Measurements from ENCODE around the gene PLPPR2.
"Not testable (repeated sequence)": the region's sequence is repeated elsewhere in the genome, so short reads cannot be mapped to it uniquely, and the experiment has no call there.

The PLPPR2 gene

DNA sequence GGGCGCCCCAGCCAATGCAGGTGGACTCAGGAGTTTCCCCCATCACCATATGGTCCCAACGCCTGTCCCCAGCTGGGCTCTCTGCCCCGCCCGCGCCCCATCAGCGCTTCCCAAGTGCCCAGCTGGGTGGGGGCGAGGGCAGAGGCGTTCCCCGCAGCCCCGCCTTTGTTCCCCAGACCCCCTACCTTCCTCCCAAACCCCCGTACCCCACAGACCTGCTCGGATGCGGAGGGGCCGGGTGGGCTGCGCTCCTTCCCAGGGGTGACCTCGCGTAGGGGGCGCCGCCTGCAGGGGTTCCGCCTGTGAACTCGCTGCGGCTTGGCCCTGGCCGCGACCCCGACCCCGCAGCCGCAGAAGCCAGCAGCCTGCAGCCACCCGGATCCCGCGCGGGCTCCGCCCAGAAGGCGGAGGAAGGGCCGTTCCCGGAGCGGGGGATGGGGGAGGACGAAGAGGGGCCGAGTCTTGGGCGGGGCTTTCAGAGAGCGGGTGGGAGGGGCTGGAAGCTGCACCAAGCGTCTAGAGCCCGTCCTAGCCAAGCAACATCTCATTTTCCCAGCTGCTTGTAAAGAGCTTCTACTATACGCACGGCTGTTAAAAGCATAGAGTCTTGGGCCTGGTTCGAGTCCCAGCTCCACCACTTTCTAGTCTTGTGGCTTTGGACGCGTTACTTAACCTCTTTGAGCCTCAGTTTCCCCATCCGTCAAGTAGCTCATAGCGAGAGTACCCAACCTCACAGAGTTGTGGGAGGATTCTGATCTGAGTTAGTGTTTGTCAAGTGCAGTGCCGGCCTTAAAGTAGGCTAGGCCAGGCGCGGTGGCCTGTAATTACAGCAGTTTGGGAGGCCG lies 15.8 kb upstream of the PLPPR2 start, which contains the start of gene RAB3D:
RAB3D (minus strand) TSS at position 404 of the 845 bp plus-strand sequence. CDS start 2,258 bp downstream, outside the sequence.
- peak; percentile 70 for FAIRE-seq
- peak; percentile 91 for DNase-seq (ENCODE audit: insufficient read length, low spot score)

DNA sequence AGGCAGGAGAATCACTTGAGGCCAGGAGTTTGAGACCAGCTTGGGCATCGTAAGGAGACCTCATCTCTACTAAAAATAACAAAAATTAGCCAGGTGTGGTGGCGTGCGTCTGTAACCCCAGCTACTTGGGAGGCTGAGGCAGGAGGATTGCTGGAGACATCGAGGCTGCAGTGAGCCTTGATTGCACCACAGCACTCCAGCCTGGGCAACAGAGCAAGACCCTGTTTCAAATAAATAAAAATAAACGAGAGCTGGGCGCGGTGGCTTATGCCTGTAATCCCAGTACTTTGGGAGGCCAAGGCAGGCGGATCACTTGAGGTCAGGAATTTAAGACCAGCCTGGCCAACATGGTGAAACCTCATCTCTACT lies 15.1 kb upstream of the PLPPR2 start:
- not testable (repeated sequence) for DNase-seq (ENCODE audit: insufficient read length, low spot score); FAIRE-seq

DNA sequence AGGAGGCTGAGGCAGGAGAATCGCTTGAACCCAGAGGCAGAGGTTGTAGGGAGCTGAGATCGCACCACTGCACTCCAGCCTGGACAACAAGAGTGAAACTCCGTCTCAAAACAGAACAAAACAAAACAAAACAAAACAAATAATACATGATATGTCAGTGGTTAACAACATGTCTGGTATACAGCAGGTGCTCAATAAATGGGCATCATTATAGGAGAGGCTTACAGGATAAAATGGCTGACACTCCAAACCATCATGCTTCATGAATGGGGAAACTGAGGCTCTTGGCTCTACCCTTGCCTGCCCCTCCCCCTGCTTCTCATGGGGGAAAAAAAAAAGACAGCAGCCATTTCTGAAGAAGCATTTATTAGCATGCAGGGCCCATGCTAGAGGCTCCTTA lies 12.8 kb upstream of the PLPPR2 start:
- FAIRE-seq (no peak), DNase-seq (ENCODE audit: insufficient read length, low spot score) (no peak)

DNA sequence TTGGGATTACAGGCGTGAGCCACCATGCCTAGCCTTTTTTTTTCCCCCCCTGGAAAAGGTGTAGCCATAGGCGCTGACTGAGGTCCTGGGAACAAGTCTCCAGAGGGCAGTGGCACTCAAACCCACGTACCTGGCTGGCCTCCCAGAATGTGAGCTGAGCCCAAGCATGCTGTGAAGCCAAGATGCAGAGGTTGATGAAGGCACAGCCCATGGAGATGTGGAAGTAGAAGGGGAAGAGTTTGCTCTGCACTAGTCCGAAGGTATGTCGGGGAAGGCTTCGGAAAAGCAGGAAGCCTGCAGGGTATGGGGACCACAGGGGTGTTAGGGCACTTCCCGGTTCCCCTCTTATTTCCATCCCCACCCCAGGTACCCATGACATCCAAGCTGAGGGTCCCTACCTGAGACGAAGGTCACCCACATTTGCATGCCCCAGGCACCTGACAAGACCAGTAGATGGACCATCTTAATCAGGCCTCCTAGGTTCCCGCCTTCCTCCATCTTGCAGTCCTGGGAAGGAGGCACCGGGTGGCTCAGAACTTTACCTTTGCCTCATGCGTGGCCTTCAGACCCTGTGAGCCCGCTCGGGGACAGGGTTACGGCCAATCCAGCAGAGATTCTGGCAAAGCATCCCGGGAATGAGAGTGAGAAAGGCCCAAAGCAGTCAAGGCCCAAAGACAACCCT lies 10.0 kb upstream of the PLPPR2 start:
- DNase-seq (ENCODE audit: insufficient read length, low spot score) (no peak), FAIRE-seq (peak; percentile 28)

DNA sequence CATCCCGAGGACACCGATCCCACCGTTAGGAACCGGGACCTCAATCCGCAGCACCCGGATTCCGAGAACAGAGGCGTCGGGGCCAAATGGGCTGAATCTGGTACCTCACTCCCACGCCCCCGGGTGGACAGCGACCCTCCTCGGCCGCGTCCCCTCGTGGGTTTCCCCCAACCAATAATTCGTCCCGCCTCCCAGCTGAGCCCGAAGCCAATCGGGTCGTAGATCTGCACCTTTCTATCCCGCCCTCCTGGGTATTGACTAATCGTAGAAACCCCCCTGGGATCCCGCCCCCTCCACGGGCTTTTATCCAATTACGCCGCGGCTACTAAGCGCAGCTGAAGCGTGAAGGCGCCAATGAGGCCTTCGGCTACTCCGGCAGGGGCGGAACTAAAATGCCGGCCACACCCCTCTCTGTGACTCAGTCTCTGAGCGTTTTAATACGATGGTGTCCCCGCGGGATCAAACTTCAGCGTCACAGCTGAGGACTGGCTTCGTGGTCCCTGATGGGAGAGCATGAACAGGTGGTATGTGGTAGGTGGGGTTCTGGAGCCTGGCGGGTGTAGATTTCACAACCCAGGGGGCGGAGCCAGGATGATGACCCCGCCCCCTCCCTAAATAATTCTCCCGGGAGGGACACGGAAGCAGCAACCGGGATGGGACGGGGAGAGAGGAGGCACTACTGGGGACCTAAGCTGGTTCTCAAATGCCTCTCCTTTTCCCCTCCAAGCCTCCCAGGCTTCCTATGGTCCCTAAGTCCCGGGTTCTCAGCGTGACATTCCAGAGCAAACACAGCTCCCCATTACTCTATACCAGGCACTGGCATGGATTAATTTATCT lies 8.9 kb upstream of the PLPPR2 start, which contains the start of the genes CCDC159 and TMEM205:
CCDC159 (plus strand) TSS at position 416 of the 837 bp plus-strand sequence; CDS start at position 504, 88 bp downstream.
TMEM205 (minus strand) TSS at position 165 of the 837 bp plus-strand sequence. CDS start 649 bp downstream, outside the sequence.
- FAIRE-seq, result peak; percentile 92
- DNase-seq (ENCODE audit: insufficient read length, low spot score), result peak; percentile 98

DNA sequence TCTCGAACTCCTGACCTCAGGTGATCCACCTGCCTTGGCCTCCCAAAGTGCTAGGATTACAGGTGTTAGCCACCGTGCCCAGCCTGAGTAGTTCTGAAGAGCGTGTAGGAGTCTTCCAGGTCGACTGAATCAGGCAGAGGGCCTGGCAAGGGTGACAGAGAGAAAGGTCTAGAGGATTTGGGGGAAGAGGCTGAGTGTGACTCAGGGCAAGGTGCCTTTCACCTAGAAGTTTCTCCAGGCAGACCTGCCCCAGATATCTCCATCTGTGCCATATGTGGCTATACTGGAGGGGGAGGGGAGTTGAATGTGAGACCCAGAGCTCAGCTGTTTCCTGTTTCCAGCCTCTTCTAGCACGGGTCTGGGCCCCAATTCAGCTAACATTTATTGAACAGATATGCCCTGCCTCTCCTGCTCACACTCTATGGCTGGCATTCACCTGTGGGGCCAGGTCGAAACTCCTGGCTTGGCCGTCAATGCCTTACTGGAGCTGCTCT lies 7.6 kb upstream of the PLPPR2 start:
- no peak for FAIRE-seq
- no peak for DNase-seq (ENCODE audit: insufficient read length, low spot score)

DNA sequence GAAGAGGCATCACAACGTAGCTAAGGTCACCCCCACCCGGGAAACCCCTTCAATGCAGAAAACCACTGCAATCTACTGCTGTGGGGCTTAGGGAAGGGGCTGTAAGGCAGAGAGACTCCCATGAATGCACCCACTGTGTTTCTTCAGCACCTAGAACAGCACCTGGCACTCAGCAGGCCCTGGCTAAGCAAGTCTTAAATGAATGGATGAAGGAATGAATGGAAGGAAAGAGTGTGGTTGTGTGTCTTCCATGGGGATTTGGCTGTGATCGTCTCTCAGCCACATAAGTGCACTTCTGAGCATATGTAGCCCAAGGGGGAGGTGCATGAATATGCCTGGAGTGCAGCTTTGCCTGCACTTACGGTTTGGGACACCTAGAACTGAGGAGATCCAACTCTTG lies 6.1 kb upstream of the PLPPR2 start:
- FAIRE-seq (no peak), DNase-seq (ENCODE audit: insufficient read length, low spot score) (no peak)

DNA sequence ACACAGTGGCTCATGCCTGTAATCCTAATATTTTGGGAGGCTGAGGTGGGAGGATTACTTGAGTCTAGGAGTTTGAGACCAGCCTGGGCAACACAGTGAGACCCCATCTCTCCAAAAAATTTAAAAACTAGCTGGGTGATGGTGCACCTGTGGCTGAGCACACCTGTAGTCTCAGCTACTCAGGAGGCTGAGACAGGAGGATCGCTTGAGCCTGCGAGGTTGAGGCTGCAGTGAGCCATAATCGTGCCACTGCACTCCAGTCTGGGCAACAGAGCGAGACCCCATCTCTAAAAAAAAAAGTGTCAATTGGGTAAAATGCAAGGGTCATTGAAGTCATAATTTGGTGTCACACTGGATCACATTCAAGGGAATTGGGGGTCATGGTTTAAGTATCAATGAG lies 1.1 kb upstream of the PLPPR2 start:
- not testable (repeated sequence) for DNase-seq (ENCODE audit: insufficient read length, low spot score); FAIRE-seq

DNA sequence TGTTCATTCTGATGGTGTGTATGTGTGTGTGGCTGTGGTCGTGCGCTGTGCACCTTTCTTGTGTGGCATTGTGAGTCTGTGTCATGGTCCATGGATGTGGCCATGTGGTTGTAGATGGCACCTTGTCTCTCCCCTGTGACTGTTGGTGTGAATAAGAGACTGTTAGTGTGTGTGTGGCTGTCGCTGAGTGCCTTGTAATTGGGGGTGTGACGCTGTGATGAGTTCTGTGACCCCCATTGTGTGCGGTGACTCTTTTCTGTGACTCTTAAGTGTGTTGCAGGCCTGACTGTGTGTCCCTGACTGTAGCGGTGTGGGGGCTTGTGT lies 804 bp downstream of the PLPPR2 start:
- no peak for FAIRE-seq
- no peak for DNase-seq (ENCODE audit: insufficient read length, low spot score)

DNA sequence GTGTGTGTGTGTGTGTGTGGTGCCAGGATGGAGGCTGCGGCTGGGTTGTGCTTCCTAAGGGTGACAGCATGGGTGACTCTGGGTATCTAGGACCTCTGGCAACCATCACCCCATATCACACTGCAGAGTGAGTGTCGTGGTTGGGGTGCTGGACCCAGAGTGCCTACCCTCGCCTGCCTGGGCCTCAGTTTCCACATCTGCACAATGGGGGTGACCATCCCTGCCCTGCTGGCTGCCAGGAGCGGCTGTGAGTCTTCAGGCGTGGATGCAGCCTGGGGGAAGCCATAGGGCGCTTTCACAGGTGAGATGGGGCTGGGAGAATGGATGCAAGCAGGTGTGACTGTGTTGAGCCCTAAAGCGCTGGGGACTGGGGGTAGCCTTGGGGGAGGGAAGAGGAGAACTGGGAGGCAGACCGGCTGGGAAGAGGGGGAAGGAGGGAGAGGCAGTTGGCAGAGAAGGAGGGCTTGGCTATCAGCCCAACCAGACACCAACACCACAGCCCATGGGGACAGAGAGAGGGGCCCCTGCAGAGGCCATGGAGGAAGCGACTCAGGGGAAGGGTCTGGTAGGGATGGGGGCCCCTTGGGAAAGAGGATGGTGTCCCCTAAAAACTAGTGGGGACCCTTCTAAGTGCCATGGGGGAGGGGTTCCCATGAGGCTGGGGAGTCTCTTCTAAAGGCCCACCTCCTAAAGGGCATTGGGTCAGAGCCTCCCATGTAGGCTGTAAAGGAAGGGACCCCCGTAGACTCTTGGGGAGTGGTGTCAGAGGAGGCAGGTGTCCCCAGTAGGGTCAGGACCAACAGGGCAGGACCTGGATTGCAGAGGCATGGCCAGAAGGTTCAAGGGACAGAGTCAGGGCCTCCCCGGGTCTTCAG lies 1.7 kb downstream of the PLPPR2 start:
- FAIRE-seq (no peak), DNase-seq (ENCODE audit: insufficient read length, low spot score) (no peak)

DNA sequence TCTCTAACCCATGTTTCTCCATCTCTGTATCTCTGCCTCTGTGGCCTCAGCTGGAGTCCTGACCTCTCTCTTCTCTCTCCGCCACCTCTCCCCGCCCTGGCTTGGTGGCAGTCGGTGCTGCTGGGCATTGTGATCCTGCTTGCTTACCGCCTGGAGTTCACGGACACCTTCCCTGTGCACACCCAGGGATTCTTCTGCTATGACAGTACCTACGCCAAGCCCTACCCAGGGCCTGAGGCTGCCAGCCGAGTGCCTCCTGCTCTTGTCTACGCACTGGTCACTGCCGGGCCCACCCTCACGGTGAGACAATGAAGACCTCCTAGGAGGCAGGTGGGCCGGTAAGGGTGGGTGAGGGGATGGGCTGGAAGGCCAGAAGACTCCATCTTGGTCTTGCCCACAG lies 4.2 kb downstream of the PLPPR2 start:
- DNase-seq (ENCODE audit: insufficient read length, low spot score) (no peak), FAIRE-seq (no peak)

DNA sequence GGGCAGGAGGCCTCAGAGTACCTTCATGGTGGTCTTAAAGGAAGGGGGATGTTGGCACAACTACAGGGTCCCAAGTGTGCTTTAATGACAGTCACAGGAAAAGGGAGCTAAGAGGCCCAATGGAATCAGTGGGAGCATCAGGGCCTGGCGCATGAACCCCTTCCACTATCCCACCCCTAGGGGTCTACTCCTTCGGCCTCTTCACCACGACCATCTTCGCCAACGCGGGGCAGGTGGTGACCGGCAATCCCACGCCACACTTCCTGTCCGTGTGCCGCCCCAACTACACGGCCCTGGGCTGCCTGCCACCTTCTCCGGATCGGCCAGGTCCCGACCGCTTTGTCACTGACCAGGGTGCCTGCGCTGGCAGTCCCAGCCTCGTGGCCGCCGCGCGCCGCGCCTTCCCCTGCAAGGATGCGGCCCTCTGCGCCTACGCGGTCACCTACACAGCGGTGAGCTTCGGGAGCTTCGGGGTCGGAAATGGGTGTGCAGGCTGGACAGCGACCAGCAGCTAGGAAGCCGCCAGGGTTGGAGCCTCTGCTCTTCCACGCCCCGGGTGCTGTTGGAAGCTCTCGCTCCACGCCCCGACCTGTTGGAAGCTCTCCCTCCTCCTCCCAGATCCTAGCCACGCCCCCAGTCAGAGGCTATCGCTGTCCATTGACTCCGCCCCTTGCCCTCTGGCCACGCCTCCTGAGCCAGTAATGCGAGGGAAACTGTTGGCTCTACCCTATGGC lies 6.0 kb downstream of the PLPPR2 start:
- FAIRE-seq (no peak), DNase-seq (ENCODE audit: insufficient read length, low spot score) (no peak)

DNA sequence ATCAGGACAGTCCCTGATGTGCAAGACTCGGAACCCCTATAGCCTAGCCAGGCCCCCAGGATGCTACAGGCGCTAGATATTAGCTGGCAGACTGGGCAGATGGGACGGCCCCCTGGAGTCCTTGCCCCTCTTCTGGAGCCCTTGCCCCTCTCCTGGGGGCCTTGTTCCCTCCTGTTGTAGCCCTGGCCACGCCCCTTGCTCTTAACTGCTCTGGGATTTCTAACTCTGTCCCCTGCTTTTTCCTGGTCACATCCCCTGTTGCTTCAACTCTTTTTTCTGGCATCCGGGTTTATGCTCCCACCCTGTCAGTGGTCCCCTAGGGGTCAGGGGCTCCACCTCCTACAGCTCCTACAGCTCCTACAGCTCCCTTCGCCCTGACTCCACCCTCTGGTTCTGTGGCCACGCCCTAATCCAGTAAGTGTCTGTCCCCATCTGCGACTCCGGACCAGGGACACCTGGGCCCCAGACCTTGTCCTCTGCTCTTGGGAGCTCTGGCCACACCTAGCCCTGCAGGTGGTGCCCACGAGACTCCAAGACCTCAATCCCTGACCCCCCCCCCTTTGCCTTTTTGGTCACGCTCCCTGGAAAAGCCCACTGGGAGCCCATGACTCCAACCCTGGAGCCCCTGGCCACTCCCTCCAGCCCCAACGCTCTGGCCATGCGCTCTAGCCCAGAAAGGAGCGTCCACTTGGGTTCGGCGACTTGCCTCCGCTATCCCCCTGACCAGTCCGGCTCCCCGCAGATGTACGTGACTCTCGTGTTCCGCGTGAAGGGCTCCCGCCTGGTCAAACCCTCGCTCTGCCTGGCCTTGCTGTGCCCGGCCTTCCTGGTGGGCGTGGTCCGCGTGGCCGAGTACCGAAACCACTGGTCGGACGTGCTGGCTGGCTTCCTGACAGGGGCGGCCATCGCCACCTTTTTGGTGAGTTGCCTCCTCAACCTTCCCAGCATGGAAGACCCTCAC lies 6.8 kb downstream of the PLPPR2 start:
- FAIRE-seq (peak; percentile 13), DNase-seq (ENCODE audit: insufficient read length, low spot score) (no peak)

DNA sequence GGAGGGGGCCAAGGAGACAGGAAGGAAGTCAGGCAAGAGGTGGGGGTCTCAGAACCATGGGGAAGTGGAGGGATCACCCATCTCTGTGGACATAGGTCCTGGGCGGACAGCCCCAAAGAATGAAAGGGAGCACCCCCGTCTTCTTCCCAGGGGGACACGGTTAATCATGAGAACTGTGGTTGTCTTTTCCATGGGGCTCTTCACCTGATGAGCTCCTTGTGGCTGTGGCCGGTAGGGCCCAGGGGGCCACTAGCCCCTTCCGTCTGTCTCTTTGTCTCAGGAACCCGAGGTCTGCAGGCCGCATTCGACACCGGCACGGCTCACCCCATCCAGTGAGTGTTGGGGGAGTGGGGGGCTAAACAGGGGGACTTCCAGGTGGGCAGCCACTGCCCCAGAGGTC lies 8.6 kb downstream of the PLPPR2 start:
- DNase-seq (ENCODE audit: insufficient read length, low spot score), result no peak
- no peak for FAIRE-seq

DNA sequence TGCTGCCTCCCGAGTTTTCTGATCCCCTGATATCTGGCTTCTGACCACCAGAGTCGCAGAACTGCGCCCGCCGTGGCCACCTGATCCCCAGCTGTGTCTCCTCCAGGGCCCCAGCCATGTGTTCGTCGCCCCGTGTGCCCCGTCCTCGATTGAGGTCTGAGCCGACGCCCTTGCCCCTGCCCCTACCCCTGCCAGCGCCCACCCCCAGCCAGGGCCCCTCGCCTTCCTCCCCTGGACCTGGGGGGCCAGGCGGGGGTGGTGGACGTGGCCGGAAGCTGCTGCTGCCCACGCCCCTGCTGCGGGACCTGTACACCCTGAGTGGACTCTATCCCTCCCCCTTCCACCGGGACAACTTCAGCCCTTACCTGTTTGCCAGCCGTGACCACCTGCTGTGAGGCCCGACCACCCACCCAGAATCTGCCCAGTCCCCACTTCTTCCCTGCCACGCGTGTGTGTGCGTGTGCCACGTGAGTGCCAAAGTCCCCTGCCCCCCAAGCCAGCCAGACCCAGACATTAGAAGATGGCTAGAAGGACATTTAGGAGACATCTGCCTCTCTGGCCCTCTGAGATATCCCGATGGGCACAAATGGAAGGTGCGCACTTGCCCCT lies 9.2 kb downstream of the PLPPR2 start:
- FAIRE-seq (no peak), DNase-seq (ENCODE audit: insufficient read length, low spot score) (no peak)

DNA sequence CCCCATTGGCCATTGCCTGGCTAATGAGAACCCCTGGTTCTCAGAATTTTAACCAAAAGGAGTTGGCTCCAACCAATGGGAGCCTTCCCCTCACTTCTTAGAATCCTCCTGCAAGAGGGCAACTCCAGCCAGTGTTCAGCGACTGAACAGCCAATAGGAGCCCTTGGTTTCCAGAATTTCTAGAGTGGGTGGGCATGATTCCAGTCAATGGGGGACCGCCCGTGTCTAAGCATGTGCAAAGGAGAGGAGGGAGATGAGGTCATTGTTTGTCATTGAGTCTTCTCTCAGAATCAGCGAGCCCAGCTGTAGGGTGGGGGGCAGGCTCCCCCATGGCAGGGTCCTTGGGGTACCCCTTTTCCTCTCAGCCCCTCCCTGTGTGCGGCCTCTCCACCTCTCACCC lies 9.7 kb downstream of the PLPPR2 start:
- DNase-seq (ENCODE audit: insufficient read length, low spot score), result no peak
- FAIRE-seq, result no peak

DNA sequence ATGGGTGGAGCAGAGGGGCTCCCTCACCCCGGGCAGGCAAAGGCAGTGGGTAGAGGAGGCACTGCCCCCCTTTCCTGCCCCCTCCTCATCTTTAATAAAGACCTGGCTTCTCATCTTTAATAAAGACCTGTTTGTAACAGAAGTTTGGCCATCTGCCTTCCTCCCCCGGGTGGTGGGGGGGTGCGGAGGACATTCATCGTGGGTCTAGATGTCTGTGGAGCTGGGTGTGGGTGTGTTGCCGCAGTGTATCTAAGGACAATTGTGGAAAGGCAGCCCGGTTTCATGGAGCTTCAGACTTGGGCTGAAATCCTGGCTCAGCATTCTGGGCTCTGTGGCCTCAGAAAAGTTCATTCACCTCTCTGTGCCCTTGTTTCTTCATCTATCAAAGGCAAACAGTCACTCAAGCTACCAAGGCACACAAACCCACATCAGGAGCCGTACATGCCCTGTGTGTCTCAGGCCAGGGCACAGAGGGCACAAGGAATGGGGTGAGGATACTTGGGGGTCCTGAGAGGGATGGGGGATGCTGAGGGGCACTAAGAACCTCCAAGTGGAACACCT lies 10.4 kb downstream of the PLPPR2 start:
- no peak for FAIRE-seq
- no peak for DNase-seq (ENCODE audit: insufficient read length, low spot score)
